ENCODE results near the gene SDHC.
"Not testable (repeated sequence)": the region's sequence is repeated elsewhere in the genome, so short reads cannot be mapped to it uniquely, and the experiment has no call there.

SDHC gene

DNA sequence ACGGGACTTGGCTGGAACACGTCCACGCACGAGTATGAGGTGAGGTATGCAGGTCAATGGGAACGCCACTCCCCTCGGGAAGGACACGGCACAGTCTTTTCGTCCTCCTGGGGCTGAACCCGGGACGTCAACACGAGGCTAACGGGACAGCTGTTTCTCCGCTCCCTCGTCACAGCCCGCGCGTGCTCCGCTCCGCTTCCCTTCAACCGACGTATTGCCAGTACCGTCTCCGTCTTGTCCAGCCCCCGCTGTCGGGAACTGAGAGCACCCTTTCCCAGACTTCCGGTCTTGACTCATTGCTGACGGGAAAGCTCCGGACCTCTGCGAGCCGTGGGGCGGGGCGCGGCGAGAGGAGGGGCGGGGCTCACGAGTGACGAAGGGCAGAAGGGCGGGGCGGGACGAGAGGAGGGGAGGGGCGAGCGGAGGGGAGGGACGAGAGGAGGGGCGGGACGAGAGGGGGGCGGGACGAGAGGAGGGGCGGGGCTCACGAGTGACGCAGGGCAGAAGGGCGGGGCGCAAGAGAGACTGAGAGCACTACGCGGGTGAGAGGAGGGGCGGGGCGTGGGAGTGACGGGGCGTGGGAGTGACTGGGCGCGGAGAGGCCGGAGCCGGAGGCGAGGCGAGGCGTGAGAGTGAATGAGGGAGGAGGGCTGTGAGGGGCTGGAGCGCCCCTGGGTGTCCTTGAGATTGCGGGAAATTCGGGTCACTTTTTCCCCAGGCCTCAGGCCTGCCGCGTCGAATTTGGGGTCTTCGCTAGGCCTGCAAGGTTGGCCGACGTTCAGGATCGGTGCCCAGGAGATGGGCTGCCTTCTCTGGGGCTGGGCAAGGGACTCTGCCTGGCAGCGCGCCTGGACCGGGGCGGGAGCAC lies 75.7 kb downstream of the SDHC start:
- peak; percentile 82 to 86 for DNase-seq

DNA sequence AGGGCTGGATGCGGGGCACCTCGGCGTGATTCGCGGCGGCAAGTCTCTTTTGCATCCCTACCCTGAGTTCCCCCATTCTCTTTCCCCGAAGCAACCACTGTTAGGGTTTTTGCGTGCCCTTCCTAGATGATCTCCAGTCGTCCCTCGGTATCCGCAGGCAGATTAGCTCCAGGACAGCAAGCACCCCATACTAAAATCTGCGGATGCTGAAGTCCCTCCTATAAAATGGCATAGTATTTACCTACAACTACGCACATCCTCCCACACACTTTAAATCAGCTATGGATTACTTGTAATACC lies 76.3 kb downstream of the SDHC start:
- no peak for DNase-seq

DNA sequence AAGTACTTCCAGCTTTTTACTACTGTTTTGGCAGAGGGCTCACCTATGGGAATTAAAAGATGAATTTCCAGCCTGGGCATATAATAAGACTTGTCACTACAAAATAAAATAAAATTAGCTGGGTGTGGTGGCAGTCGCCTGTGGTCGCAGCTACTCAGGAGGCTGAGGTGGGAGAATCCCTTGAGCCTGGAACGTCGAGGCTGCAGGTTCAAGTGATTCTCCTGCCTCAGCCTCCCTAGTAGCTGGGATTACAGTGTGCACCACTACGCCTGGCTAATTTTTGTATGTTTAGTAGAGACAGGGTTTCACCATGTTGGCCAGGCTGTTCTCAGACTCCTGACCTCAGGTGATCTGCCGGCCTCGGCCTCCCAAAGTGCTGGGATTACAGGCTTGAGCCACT lies 77.0 kb downstream of the SDHC start:
- DNase-seq: not testable (repeated sequence)

DNA sequence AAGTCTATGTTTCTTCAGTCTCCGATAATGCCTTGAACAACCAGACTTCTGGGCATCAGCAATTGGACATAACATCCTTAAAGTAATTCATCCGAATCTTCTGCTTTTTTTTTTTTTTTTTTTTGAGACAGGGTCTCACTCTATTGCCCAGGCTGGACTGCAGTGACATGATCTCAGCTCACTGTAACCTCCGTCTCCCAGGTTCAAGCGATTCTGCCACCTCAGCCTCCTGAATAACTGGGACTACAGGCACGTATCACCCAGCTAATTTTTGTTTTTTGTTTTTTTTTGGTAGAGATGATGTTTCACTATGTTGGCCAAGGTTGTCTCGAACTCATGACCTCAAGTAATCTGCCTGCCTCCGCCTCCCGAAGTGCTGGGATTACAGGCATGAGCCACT lies 77.4 kb downstream of the SDHC start:
- DNase-seq: no peak

DNA sequence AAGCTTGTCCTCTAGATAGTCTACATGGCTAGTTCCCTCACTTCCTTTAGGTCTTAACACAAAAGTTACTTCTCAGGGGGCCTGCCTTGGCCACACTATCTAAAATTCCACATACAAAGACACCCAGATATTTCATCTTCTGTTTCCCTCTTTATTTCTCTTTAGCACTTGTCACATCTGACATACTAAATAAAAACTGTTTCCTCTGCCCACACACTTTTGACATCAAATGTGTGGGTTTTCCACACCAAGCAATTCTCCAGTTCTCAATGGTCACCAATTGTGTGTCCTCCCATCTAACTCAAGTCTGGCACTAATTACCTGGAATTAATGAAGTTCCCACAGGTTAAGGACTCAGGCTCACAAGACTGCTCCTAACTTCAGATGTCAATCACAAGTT lies 79.0 kb downstream of the SDHC start:
- DNase-seq: no peak

DNA sequence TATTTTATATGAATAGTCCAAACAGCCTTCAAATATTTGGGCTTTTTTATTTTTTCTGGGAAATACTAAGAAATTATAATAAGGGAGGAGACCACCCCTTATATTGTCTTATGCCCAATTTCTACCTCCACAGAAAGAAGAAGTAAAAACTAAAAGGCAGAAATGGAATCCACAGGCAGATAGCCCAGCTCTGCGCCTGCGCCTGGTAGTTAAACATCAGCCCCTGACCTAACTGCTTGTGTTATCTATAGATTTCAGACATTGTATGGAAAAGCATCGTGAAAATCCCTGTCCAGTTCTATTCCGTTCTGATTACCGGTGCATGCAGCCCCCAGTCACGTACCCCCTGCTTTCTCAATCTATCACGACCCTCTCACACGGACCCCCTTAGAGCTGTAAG lies 82.9 kb downstream of the SDHC start:
- not testable (repeated sequence) for DNase-seq

DNA sequence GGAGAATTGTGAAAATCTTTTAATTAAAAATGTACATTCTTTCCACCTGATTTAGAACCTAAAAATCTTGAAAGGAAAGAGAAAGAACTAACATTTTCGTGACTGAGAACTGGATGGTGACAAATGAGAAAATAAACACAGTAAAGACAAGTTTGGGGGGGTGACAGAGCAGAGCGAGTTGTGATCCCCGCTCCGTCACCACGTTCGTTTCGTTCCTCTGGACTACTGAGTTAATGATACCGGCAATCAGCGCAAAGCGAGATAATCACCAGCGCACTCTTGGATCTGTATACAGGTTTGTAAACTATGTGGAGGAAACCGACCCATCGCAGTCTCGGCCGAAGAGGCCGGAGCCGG lies 84.7 kb downstream of the SDHC start:
- DNase-seq: no peak

DNA sequence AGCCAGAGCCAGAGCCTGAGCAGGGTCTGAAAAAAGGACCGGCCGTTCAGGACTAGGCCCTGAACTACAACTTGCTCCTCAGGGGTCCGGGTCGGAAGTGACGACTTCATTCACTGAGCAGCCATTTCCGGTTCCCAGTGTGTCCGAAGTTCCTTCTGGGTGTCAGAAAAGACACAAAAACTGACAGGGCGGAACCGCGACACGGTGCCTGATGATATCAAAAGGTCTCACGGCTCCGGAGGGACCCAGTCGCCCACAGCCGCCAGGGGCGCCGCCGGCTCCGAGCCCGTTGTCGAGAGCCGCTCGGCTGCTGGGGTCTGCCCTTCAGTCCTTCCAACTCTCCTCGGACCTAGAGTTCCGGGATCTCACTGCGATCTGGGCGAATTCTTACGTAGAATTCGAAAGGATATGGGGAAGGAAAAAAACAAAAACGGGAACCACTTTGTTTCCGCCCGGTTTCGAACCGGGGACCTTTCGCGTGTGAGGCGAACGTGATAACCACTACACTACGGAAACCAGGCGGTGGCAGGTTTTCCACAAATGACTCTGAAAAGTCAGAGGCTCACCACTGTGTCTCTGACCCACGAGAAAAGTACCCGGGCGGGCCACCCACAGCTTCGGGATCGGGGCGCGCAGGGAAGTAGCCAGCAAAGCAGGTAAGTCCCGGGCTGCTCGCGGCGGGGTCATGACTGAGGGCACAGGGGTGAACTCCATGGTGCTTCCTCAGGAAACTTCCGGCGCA lies 85.2 kb downstream of the SDHC start:
- peak; percentile 73 to 88 for DNase-seq

DNA sequence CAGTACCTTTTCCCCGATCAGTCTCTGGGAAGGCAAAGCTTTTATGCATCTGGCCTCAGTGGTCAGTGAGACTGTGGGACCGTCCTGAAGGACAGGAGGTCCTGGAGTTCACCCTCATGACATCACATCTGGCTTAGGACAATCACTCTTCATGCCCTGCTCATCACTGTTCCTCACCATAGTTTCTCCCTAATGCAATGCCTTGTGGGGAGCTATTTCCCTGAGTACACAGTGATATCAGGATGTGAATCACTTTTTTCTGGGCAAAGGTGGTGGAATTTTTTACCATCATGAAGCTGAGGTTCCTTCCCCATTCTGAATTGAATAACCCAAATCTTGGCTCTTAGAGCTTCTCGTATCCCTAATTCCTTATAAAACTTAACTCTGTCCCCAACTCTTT lies 88.3 kb downstream of the SDHC start:
- no peak for DNase-seq

DNA sequence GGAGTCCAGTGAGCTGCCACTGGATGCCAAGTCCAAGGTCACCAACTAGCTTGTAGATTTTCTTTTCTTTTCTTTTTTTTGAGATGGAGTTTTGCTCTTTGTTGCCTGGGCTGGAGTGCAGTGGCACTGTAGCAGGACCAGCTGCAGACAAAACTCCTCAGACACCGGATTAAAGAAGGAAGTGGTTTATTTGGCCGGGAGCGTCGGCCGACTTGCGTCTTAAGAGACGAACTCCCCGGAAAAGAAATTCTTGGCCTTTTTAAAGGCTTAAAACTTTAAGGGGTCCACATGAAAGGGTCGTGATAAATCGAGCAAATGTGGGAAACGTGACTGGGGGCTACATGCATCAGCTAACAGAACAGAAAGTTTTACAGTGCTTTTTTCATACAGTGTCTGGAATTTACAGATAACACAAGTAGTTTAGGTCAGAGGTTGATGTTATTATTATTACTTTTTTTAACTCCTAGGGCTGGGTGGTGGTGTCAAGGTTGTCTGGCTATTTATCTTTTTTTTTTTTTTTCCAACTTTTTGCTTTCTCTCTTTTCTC lies 89.9 kb downstream of the SDHC start:
- no peak for DNase-seq

DNA sequence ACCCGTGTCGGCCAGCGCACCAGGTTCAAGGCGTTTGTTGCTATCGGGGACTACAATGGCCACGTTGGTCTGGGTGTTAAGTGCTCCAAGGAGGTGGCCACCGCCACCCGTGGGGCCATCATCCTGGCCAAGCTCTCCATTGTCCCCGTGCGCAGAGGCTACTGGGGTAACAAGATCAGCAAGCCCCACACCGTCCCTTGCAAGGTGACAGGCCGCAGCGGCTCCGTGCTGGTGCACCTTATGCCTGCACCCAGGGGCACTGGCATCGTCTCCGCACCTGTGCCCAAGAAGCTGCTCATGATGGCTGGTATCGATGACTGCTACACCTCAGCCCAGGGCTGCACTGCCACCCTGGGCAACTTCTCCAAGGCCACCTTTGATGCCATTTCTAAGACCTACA lies 92.4 kb downstream of the SDHC start:
- DNase-seq: not testable (repeated sequence)

DNA sequence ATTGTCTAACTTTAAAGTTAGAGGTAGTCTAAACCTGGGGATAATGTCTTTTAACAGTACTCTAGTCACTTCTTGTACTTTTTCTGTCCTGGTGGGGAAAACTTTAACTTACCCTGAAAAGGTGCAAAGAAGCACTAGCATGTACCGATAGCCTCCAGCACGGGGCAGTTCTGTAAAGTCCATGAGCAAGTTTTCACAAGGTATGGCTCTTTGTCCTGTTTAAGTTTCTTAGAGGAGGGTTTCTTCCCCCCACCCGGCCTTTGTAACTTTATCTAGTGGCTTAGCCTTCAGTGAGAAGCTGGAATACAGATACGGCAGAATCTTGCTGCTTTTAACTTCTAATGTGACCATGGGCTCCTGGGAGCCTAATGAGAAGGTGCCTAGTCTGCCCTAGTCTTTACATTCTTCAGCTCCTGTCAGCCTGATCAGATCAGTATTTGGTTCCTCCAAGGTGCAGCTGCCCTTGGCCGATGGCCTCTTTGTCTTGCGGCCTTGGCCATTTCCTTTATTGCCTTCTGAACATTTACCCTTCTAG lies 93.3 kb downstream of the SDHC start:
- DNase-seq: no peak

DNA sequence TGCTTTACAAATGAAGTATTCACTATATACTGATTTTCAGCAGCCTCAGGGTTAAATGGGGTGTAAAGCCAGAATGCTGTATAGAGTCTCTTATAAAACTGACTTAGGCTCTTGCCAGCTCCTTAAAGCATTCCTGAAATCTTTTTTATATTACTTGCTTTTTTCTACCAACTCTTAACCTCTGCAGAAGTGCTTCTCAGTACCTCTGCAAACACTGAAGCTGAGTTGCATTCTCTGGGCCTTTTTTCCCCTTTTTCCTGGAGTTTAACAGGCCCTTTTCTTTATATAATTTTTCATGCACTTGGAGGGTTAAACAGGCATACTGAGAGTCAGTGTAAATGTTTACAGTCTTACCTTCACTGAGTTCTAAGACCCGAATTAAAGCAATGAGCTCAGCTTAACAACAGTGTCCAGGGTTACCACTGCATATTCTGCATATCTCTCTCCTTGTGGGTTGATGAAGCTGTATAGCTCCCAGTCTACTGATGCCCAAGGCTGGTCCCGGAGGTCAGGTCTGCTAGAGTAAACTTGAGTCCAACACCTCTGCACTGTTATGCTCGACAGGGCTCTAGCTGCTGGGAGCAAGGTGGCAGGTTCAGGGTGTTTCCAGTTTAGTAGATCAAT lies 94.4 kb downstream of the SDHC start:
- no peak for DNase-seq

DNA sequence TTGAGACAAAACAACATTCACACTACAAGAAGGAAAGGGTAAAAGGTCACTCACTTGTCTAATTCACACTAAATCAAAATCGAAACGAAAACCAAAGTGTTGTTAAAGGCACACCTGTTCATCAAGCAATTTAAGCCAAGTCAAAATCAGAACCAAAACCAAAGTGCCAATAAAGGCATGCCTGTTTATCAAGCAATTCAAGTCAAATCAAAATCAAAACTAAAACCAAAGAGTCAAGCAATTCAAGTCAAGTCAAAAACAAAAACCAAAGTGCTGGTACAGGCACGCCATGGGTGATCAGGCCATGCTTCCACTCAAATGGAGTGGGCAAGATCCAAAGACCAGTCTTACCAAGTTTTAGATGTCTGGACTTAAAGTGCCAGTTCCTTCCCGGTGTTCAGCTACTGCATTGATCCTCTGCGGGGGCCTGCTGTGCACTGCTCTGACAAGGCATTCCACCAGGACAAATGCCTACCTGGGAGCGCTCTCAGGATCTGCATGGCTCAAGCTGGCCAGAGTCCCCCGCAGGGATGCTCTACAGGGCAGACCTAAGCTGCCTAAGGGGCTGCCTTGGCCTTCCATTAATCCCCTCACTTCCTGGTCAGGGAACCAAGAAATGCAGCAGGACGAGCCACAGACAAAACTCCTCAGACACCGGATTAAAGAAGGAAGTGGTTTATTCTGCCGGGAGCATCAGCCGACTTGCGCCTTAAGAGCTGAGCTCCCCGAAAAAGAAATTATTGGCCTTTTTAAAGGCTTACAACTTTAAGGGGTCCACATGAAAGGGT lies 95.9 kb downstream of the SDHC start:
- DNase-seq: not testable (repeated sequence)

DNA sequence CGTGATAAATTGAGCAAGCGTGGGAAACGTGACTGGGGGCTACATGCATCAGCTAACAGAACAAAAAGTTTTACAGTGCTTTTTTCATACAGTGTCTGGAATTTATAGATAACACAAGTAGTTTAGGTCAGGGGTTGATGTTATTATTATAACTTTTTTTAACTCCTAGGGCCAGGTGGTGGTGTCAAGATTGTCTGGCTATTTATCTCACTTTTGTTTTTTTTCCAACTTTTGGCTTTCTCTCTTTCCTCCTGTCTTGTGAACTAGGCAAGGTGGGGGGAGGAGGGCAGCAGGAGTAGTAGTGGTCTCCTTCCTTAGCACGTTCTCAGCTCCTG lies 96.4 kb downstream of the SDHC start:
- not testable (repeated sequence) for DNase-seq
